AG04450 (cell line): ENCODE measurements around the gene SERPINB6. TPM values are rescaled to one million over a fixed set of nuclear protein-coding genes. Genes with fewer than 3 reads are reported as not detected.
"Not testable (repeated sequence)": the region's sequence is repeated elsewhere in the genome, so short reads cannot be mapped to it uniquely, and the experiment has no call there.

Experiments
- CTCF ChIA-PET: fragments of 300-600, 350-600 bp; formaldehyde crosslinking; extraction: SDS; loops from one replicate; lab custom pipeline; 2022; ENCODE audit warnings: antibody characterized with exemption, inconsistent platforms; lab: Charles Lee
- POLR2A ChIA-PET: fragments of 350-600 bp; formaldehyde crosslinking; extraction: SDS; loops from one replicate; lab custom pipeline; 2021; ENCODE audit warnings: antibody characterized with exemption, inconsistent platforms; lab: Yijun Ruan, JAX
- DNase-seq: peaks from one replicate; pipeline ENCODE4 v3.0.0-alpha.2; 2011; ENCODE audit warnings: low read depth, low spot score
- H3K27ac ChIP-seq: one replicate; pipeline ENCODE4 v1.5.1; 2012; ENCODE audit warnings: low read depth, low read length, control low read depth
- H3K27me3 ChIP-seq: one replicate; pipeline ENCODE4 v1.6.0; 2012; ENCODE audit warnings: low read length; ENCODE audit not compliant: control insufficient read depth, insufficient read depth
- H3K4me3 ChIP-seq: 2 replicates; pipeline ENCODE4 v1.5.1; 2011; ENCODE audit warnings: mild to moderate bottlenecking, low read depth, low read length, control low read depth
- H3K9me3 ChIP-seq: 2 replicates; pipeline ENCODE4 v1.5.1; 2012; ENCODE audit warnings: low read length; ENCODE audit not compliant: control insufficient read depth, insufficient read depth
- polyA plus RNA-seq: library from polyadenylated mRNA; depleted of rRNA; stranded (reverse); fragments of >200 nt; gene quantifications from 2 replicates; pipeline ENCODE4 v1.2.3, GENCODE V29; 2011
- TF ChIP-seq, protein P1 (sequence below): IDR thresholded peaks from 2 replicates; pipeline ENCODE4 v1.5.1; 2011; ENCODE audit warnings: low read depth, low read length, control low read depth, inconsistent platforms

The SERPINB6 gene
- polyA plus RNA-seq, 1 experiment: 120 TPM

DNA sequence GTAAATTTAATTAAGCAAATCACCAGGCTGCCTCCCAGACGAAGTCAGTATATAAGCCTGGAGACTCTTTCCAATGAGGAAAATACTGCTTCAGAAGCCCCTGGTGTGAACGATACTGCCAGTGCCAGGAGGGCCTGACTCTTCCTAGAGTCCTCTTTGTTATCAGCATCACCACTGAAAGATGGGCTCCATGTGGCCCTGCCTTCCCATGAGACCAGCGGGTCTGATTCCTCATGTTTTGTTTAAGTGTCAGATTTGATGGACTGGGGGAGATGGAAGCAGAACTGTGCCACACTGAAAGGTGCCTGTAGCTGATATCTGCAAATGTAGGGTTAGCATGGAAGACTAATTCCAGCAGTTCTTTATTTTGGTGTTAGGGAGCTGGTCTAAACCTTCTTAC is 36.2 kb upstream of the SERPINB6 start:
- TF ChIP-seq, protein P1, sequence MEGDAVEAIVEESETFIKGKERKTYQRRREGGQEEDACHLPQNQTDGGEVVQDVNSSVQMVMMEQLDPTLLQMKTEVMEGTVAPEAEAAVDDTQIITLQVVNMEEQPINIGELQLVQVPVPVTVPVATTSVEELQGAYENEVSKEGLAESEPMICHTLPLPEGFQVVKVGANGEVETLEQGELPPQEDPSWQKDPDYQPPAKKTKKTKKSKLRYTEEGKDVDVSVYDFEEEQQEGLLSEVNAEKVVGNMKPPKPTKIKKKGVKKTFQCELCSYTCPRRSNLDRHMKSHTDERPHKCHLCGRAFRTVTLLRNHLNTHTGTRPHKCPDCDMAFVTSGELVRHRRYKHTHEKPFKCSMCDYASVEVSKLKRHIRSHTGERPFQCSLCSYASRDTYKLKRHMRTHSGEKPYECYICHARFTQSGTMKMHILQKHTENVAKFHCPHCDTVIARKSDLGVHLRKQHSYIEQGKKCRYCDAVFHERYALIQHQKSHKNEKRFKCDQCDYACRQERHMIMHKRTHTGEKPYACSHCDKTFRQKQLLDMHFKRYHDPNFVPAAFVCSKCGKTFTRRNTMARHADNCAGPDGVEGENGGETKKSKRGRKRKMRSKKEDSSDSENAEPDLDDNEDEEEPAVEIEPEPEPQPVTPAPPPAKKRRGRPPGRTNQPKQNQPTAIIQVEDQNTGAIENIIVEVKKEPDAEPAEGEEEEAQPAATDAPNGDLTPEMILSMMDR: no peak
- no peak overlapping the region for H3K27ac ChIP-seq
- peaks cover 9% of the 10 kb centered on the region; the same call in 1 of the 2 replicates for H3K9me3 ChIP-seq
- ChIA-PET CTCF (no interaction called here), POLR2A (interaction anchor here (0.6 to 0.7 kb wide), 3 partner anchors 8 to 1052 kb away, joined by 3 to 8 read pairs (median 3); partner anchors contain the start of gene NQO2)
- H3K27me3 ChIP-seq: no peaks in the 10 kb centered on the region
- no peak for DNase-seq
- no peak overlapping the region for H3K4me3 ChIP-seq

DNA sequence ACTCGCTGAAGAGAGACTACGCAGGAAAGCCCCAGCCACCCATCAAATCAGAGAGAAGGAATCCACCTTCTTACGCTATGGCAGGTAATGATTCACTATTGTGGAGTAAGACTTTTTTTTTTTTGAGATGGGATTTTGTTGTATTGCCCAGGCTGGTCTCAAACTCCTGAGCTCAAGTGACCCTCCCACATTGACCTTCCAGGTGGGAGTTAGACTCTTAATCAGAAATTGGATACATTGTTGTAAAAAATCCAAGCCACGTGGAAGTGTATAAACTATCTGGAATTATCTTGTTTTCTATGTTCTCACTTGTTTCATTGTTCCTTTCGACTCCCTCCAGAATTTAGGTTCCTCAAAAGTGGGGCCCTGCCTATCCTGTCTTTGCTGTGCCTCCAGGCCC is 35.1 kb upstream of the SERPINB6 start:
- DNase-seq: no peak
- H3K27ac ChIP-seq: no peak overlapping the region
- H3K9me3 ChIP-seq: peaks cover 5% of the 10 kb centered on the region; the same call in 1 of the 2 replicates
- TF ChIP-seq, protein P1: no peak
- no peak overlapping the region for H3K4me3 ChIP-seq
- H3K27me3 ChIP-seq: no peaks in the 10 kb centered on the region
- POLR2A ChIA-PET: no interaction called here
- CTCF ChIA-PET: no interaction called here

DNA sequence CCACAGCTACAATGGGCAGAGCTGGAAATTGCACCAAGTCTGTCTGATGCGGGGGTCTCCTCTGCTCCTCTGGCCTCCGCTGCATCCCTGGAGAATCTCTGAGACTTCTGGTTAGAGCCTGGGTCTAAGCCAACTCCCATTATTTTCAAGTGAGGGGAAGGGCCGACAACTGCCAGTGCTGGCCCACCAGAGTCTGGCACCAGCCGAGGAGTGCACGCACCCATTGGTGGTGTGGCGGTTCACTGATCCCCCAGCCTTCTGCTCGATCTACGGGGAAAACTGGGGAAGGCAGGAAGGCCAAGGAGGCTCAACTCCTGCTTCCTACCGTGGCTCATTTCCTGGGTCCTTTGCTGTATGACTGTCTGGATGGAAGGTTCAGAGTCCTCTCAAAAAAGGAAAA is 34.5 kb upstream of the SERPINB6 start:
- CTCF ChIA-PET: no interaction called here
- H3K27ac ChIP-seq: no peak overlapping the region
- POLR2A ChIA-PET: no interaction called here
- TF ChIP-seq, protein P1: no peak
- no peaks in the 10 kb centered on the region for H3K27me3 ChIP-seq
- no peak overlapping the region for H3K4me3 ChIP-seq
- H3K9me3 ChIP-seq: peaks cover 5% of the 10 kb centered on the region; the same call in 1 of the 2 replicates
- DNase-seq: no peak

DNA sequence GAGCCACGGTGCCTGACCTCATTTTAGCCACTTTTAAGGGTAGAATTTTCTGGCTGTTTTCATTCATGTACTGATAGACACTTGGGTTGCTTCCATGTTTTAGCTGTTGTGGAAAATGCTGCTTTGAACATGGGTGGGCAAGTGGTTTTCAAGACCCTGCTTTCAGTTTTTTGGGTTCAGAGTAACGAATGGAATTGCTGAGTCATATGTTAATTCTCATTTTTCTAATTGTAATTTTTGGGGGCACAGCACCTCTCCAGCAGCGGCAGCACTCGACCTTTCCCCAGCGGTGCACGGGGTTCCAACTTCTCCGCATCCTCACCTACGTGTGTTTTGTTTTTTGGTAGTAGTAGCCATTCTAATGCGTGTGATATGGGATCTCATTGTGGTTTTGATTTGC is 33.7 kb upstream of the SERPINB6 start:
- DNase-seq: no peak
- TF ChIP-seq, protein P1: no peak
- Histone ChIP-seq H3K4me3 (no peak overlapping the region), H3K27ac (no peak overlapping the region), H3K27me3 (no peaks in the 10 kb centered on the region), H3K9me3 (no peaks in the 10 kb centered on the region; the same call in 1 of the 2 replicates)
- POLR2A ChIA-PET: no interaction called here
- CTCF ChIA-PET: no interaction called here

DNA sequence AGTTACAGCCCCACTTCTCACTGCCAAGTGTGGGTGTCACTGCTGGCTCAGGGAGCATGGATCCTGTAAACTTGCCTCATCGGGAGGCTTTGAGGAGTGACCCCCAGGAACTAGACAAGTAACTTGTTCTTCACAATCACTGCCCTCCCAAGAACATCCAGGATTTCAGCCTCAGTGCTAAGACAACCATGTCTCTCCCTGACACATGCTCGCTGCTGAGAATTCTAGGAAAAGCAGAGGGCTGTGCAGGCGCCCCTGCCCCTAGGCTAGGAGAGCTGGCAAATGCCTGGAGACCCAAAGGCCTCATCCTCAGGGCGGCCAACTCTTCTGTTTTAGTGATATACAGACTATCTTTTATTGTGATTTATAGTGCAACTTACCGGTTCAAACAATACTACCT is 31.9 kb upstream of the SERPINB6 start:
- DNase-seq, H3K27ac ChIP-seq, POLR2A ChIA-PET, H3K27me3 ChIP-seq, H3K9me3 ChIP-seq, H3K4me3 ChIP-seq: not testable (repeated sequence)
- CTCF ChIA-PET: interaction anchor here (0.7 to 4.2 kb wide), 3 partner anchors 14 to 369 kb away, joined by 4 to 24 read pairs (median 8); no protein-coding TSS in a partner anchor
